HEK293T (cell line): Measurements from ENCODE around the gene ZNF618.

Source experiments
- FOXA1 ChIP-seq: fragments of 450-650 bp; IDR thresholded peaks from 2 replicates; pipeline ENCODE4 v1.6.1; 2016; ENCODE audit warnings: mild to moderate bottlenecking
- FOXK2 ChIP-seq: fragments of 450-650 bp; IDR thresholded peaks from 2 replicates; pipeline ENCODE4 v1.6.1; 2016; ENCODE audit warnings: mild to moderate bottlenecking
- HDGF ChIP-seq: fragments of 450-650 bp; IDR thresholded peaks from 2 replicates; pipeline ENCODE4 v1.6.1; 2017; ENCODE audit warnings: antibody characterized with exemption, borderline replicate concordance
- PKNOX1 ChIP-seq: fragments of 450-650 bp; IDR thresholded peaks from 2 replicates; pipeline ENCODE4 v1.6.1; 2016
- SUZ12 ChIP-seq: fragments of 450-650 bp; IDR thresholded peaks from 2 replicates; pipeline ENCODE4 v1.6.1; 2016; ENCODE audit warnings: mild to moderate bottlenecking

DNA sequence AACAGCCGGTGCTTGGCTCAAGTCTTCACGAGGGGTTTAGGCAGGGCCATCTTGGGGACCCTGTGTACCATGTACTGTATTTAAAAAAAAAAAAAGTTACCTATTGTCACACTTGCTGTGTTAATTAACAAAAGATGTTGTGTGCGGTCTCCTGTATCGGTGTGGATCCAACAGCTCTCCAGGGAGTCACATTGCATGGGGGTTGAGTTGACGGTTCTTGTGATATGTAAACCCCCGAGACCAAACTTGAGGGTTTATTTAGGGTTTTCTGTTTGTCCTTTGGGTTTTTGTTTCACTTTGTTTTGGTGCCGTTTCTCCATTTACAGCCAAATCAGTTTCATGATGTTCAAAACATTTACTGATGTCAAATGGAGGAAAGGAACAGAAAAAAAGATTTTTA lies 179.8 kb downstream of the ZNF618 start:
- TF ChIP-seq FOXK2: no peak
- TF ChIP-seq FOXA1: no peak
- no peak for TF ChIP-seq PKNOX1
- no peak for TF ChIP-seq HDGF
- TF ChIP-seq SUZ12: no peak
